Activated CD4-positive, alpha-beta T cell treated with anti-CD3 and anti-CD28 coated beads, Interleukin-2, Interleukin-4, amounts not matched to agents 100 ng/mL and 50 ng/mL, durations not matched to agents 16 hours and 8 hours (primary cell): ENCODE results near the gene FMR1NB.

Experiments used
- DNase-seq: peaks from one replicate; pipeline ENCODE4 v3.0.0-alpha.2; 2020; ENCODE audit warnings: low spot score

Gene FMR1NB

GRCh38 chrX:148070504-148070877, 89.4 kb downstream of the FMR1NB start:
- no peak for DNase-seq
